Islet of Langerhans (tissue), 1 donor: ENCODE measurements around the gene PAXX.

Experiments used
- FAIRE-seq: peaks from one replicate; lab custom pipeline; 2011; peaks lifted over from hg19 to GRCh38; lab: Jason Lieb, UNC

PAXX gene, protein sequence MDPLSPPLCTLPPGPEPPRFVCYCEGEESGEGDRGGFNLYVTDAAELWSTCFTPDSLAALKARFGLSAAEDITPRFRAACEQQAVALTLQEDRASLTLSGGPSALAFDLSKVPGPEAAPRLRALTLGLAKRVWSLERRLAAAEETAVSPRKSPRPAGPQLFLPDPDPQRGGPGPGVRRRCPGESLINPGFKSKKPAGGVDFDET

DNA sequence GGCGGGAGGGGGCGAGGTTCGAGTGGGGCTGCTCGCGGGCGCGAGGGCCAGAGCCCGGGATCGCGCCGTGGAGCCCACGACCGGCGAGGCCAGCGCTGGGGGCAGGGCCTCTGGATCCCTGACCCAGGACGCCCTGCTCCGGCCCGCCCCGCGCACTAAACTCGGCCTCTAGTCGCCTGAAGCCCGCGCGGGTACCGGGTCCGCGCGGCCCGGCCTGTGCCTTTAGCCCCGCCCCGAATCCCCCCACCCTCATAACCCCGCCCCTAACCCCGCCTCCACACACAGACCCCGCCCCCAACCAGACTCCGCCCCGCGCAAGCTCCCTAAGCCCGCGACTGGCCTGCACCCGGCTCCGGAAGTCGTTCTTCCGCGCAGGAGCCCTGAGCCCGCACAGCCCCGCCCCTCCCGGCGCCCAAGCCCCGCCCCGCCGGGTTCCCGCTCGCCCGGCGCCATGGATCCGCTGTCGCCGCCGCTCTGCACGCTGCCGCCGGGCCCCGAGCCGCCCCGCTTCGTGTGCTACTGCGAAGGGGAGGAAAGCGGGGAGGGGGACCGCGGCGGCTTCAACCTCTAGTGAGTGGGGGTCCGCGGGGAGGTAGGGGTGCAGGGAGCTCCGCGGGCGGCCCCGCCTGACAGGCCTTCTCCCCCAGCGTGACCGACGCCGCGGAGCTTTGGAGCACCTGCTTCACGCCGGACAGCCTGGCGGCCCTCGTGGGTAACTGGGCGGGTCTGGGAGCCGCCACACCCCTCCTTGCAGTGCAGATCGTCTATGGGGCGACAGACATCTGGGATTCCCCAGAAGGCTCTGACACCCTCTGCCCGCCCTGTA lies at the start of gene PAXX:
Gene PAXX, plus strand, starts transcription at position 430 of the 826 bp plus-strand sequence. Its CDS starts 22 bp downstream, at position 452.
- no peak for FAIRE-seq

DNA sequence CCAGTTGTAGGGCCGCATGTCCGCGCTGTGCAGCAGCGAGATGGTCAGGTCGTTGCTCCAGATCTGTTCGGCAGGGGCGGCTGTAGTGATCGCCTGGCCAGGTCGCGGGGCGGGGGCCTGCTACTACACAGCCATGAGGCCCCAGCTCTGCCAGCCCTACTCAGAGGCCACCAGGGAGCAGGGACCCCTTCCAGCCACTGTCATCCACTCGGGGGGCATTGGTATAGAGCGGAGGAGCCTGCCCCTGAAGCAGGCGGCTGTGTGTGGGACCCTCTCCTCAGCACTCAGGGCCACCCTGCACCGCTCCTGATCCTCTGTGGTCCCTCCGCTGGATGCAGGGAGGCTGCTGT lies 49.4 kb upstream of the PAXX start:
- FAIRE-seq: no peak

DNA sequence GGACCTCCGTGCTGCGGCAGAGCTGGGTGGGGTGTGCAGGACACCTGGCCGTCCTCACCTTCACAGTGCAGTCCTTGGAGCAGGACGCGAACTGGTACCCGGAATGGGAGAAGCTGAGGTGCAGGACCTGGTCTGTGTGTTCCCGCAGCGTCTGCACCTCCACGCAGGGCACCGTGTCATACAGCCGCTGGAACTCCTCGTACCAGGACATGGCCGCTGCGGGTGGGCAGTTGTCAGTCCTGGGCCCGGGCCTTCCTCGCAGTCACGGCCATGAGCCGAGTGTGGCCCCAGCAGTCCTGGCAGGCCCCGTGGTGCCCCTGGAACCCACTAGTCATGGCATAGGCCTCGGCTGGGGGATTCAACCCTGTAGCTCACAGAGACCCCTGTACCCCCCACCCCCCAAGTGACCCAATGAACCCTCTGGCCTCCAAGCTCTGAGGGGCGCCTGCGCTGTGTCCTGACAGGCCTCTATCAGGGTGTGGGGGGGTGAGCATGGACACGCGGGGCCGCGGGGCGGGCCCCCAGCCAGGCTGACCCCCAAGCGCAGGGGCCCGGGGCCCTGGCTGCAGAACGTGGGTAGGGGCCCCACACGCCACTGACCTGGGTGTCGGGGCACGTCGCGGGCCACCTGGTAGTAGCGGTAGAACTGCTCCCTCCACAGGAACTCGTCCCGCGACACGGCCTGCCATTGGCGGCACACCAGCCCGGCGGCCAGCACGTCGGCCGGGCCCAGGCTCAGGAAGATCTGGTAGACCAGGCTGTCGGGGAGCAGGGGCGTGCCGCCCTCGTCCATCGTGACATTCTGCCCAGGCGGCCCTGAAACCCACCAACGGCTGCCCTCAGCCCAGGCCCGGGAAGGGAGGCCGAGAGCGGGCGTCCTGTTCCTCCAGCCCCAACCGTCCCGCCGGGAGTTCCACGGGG lies 48.7 kb upstream of the PAXX start:
- no peak for FAIRE-seq

DNA sequence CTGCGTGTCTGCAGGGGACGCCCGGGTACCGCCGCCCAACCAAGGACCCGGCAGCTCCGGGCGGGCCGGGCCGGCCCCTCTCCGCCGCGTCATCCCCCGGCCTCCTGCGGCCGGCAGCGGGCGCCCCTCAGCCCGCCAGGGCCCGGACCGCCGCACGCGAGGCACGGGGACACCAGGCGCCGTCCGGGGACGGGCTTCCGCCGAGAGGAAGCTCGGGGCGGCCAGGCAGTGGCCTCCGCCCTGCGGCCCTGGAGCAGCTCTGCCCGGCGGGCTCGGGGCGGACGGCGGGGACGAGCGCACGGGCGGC lies 48.1 kb upstream of the PAXX start:
- FAIRE-seq: no peak

DNA sequence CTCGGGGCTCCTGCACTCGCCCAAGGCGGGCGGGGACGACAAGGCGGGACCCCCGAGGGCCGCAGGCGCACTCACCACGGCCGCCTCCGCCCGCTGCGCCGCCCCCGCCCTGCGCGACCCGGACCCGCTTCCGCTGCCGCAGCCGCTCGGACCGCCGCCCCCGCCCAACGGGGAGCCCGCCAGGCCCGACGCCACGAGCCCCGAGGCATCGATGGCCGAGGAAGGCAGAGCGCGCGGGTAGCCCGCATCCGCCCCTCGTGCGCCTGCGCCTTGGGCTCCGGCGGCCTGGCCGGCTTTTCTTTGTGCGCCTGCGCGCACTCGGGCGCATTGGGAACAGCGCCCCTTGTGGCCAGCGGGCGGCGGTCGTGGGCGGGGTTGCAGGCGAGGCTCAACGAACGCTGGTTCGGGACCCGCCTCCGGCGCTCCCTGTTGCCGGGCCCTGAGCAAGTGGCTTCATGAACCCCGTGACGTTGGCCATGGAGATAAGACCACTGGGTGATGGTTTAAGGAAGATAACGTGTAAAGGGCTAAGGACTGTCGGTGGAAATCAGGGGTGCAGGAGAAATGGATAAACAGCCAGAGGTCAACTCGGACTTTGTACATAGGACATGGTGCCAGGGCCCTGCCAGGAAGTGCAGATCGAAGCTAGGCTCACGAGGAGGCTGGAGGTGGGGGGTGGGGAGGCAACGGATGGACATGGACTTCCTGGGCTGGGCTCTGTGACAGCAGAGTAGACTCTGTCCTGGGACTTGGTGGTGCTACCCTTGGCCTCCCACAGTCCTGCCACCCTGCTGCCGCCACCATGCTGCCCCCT lies 47.5 kb upstream of the PAXX start, which contains the start of the genes C8G and FBXW5:
Gene C8G, plus strand, starts transcription at position 725 of the 814 bp plus-strand sequence. Its CDS starts 78 bp downstream, at position 803.
Gene FBXW5, minus strand, starts transcription at position 220 of the 814 bp plus-strand sequence. CDS start 655 bp downstream, outside the sequence.
- FAIRE-seq: peak; percentile 51

DNA sequence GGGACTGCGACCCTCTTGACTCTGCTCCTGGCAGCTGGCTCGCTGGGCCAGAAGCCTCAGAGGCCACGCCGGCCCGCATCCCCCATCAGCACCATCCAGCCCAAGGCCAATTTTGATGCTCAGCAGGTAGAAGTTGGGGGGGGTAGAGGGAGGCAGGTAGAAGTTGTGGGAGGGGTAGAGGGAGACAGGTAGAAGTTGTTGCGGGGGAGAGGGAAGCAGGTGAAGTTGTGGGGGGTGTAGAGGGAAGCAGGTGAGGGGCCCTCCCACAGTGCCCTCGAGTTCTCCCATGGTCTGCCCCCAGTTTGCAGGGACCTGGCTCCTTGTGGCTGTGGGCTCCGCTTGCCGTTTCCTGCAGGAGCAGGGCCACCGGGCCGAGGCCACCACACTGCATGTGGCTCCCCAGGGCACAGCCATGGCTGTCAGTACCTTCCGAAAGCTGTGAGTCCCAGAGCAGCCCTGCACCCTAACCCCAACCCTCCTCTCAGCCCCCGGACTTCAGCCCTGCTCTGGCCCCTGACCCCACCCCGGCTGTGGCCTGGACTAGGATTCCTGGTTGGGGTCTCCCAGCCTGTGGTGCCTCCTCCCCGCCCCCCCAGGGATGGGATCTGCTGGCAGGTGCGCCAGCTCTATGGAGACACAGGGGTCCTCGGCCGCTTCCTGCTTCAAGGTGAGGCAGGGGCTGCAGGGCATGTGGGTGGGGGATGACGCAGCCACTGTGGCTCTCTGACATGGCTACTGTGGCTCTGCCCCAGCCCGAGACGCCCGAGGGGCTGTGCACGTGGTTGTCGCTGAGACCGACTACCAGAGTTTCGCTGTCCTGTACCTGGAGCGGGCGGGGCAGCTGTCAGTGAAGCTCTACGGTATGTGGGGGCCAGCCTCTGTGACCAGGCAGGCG lies 46.6 kb upstream of the PAXX start:
- no peak for FAIRE-seq

DNA sequence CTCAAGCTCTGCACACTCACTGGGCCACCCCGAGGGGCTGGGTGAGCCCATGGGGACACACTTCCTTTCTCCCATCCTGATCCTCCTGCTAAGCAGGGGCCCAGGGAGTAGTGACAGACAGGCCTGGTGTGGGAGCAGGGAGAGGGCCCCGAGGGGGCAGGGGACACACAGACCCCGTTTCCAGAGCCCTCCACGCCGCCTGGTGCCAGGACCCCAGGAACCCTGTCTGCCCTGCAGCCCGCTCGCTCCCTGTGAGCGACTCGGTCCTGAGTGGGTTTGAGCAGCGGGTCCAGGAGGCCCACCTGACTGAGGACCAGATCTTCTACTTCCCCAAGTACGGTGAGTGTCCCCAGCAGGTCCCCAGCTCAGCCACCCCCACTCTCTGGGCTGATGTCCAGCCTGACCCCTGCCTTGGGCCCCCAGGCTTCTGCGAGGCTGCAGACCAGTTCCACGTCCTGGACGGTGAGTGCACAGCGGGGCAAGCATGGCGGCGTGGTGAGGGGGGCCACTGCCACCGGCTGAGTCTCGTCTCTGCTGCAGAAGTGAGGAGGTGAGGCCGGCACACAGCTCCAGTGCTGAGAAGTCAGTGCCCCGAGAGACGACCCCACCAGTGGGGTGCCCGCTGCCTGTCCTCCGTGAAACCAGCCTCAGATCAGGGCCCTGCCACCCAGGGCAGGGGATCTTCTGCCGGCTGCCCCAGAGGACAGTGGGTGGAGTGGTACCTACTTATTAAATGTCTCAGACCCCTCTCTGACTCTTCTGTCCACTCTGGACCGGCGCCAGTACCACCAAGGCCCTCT lies 45.8 kb upstream of the PAXX start:
- no peak for FAIRE-seq

DNA sequence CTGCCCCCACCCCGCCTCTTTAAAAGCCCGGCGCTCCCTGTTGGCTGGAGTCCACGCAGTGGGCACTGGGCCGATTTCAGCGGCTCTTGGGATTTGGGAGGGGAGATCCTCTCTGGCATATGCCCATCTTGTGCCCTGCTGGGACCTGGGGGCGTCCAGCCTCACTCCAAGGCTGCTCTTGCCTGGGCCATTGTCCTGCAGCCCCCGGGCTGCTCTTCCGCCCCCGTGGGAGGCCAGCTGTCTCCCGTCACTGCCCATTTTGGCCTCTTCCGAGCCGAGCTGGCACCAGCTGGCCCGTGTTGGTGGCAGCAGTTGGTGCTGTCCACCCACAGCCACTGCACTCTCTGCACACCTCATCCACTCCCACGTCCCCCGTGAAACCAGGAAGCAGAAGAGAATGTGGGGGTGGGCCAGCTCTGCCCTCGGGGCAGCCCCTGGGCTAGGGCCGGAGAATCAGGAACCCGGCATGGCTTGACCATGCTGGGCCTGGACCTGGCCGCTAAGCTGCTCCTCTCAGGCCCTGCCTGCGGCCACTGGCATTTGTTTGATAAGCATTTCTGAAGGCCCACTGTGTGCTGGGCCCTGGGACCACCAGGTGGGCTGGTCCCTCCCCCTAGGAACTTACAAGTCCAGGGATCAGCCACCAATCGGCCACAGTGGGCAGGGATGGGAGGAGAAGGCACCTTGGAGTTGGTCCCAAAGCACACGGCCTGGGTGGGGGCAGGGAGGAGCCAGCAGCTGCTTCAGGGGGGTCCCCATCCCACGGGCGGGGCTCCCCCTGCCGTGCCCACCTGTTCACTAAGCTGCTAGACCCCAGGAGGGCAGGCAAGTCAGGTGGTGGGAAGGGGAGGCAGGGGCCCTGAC lies 45.0 kb upstream of the PAXX start:
- no peak for FAIRE-seq

DNA sequence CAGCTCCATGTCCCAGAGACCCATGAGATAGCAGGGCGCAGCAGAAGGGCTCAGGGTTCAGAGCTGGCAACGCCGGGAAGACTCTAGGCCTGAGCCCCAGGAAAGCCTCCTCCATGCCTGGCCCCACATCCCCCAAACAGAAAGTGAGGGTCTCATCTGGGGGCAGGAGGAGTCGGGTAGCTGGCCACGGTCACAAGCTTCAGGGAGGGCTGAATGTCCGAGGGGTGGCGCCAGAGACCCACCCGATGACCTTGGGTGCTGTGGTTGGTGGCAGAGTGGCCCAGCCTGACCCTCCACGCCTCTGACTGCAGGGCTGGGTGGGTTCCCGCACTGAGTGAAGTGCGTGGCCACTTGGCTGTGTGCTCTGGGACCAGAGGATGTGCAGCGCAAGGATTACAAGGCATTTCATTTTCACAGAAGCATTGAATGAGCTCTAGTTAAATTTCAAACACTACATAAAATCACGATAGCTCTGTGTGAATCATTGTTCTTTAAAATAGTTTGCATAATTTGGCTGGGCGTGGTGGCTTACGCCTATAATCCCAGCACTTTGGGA lies 44.2 kb upstream of the PAXX start:
- no peak for FAIRE-seq

DNA sequence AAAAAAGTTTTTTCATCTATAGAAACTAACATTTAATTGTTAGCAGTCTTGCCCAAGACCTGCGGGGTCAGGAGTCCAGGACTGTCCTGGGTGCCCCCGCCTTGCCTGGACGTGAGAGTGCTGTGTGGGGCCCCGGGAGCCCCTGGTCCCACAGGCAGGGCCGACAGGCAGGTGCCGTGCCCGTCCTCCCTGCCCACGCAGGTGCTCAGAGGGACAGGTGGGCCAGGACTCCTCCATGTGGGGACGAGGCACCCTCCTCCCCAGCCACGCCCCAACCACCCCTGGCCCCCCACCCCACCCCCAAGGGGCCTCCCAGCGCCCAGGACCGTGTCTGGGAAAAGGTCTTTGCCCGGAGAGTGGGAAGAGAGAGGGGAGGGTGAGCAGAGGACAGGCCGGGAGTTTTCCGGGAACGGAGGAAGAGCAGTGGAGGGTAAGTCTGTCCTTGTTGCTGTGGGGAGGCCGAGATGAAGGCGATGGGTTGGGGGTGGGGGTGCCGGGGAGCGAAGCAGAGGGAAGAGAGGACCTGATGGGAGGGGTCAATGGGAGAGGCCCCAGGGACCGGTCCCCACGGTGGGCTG lies 42.9 kb upstream of the PAXX start:
- no peak for FAIRE-seq

DNA sequence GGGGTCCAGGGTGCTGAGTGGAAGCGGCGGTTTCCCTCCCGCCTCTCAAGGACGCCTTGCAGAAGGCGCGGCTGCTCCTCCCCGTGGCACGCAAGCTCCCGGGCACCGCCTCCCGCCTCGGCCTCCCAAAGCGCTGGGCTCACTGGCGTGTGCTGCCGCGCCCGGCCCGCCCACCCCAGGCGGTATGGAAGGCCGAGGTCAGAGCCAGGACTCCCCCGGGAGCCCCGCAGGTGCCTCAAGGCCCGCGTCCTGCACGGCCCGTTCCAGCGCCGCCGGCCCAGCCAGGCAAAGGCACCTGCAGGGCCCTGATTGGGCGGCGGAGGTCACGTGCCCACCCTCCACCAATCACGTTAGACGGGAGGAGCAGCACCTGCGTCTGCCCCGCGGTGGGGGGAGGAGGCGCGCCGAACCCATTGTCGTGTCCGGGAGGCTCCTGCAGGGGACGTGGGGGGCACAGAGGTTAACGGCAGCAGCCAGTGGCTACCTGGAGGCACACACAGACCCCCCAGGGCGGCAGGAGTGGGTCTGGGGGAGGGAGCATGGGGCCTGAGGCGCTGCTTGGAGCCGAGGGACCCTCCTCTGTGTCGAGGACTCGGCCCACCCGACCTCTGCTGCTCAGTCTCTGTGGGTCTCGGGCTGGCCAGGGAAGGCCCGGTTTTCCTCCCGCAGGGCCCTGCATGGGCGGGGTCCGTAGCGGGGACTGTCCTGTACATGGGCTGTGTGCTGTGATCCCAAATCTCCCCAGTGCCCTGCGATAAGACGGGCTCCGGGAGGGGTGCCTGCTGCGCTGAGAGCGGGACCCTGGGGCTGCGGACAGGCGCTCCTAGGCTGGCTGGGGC lies 42.2 kb upstream of the PAXX start:
- no peak for FAIRE-seq

DNA sequence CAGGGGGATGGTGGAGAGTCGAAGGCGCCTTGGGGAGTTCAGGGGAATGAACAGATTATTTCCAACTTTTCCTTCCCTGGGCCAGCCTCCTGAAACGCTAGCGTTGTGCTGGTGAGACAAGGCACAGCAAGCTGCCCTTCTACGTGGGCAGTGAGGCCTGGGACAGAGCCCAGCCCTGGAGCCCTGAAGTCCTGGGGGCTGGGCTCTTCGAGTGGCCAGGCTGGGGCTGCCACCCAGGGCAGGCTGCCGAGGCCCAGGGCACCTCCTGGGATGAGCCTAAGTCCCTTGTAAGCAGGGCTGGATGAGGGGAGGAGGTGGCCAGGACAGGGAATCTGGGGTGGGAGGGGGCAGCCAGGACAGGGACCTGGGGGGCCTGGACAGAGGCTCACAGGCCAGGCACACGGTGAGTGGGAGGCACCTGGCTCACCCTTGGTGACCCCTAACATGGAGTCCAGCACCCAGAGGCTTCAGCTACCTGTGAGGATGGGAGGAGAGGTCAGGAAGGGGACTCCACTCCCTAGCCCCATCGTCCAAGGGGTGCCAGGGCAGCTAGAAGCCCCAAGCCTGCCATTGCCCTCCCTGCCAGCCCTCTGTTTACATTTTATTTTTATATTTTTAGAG lies 41.5 kb upstream of the PAXX start:
- no peak for FAIRE-seq

DNA sequence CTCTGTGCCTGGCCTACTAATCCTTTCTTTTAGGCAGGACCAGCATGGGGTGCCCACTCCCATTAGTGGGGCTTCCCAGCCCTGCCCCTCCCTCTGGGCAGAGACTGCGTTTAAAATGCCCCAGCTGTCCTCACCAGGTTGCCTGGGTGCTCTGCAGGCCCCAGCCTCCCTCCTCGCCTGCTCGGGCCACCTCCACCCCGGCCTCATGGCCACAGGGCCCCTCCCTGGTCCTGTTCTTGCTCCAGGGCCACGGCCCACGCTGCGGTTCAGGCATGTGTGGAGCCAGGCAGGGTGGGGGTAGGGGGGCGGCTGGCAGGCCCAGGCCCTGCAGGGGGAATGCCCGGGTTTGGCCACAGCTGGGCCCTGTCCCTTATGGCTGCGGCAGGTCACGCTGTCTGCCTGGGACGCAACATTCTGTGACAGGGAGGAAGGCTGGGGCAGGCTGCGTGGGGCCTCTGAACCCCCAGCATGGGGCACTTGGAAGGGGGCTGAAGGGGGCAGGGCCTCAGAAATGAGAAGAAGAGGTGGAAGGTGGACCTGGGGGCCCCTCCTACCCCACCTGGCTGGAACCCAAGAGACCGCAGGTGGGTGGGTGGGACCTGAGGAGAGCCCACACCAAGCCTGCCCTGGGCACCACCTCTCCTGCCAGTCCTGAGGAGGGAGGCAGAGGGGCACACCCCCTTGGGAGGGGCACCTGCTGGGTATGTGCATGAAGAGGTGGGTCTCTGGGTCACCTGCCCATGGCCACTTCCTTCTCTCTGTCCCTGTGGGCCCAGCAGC lies 40.5 kb upstream of the PAXX start, which contains the start of gene LCN12:
Gene LCN12, plus strand, starts transcription at position 733 of the 780 bp plus-strand sequence. CDS start 55 bp downstream, outside the sequence.
- FAIRE-seq: no peak

DNA sequence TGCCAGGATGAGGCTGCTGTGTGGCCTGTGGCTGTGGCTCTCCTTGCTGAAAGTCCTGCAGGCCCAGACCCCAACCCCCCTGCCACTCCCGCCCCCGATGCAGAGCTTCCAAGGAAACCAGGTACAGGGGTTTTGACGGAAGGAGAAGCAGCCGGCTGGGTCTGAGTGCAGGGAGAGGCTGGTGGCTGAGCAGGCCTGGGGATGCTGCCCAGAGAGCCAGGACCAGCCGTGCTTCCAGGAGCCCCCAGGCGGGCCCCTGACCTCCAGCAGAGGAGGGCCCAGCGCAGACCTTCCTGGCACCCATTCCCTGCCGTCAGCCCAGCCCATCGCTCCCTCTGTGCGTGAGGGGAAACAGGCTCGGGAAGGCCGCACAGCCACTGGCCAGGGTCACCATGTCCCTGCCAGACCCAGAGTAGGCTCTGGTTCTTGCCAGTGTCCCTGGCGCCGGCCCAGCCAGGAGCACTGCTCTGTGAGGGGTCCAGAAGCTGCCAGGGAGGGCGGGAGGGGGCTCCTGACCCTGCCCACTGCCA lies 39.8 kb upstream of the PAXX start:
- FAIRE-seq: no peak

DNA sequence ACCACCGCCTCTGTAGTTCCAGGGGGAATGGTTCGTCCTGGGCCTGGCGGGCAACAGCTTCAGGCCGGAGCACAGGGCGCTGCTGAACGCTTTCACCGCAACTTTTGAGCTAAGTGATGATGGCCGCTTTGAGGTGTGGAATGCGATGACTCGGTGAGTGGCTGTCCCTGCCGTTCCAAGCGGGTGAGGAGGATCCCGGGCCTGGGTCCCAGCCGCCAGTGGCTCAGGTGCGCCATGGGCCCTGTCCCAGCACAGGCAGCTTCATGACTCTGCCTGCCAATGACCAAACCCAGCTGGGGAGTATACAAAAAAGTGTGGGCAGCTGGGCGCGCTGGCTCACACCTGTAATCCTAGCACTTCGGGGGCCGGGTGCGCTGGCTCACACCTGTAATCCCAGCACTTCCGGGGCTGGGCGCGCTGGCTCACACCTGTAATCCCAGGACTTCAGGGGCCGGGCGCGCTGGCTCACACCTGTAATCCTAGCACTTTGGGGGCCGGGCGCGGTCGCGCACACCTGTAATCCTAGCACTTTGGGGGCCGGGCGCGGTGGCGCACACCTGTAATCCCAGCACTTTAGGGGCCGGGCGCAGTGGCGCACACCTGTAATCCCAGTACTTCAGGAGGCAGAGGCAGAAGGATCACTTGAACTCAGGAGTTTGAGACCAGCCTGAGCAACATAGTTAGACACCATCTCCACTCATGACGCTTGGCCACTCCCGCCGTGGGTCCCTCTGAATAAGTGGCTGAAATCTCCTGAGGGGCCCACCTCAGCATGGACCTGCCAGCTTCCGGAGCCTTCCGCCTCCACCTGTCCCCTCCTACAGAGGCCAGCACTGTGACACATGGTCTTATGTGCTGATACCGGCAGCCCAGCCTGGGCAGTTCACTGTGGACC lies 39.1 kb upstream of the PAXX start:
- FAIRE-seq: no peak
